AG04449 (cell line): ENCODE data around the gene MAB21L3.

ENCODE experiments used
- CTCF ChIA-PET: fragments of 350-600 bp; formaldehyde crosslinking; extraction: SDS; loops from one replicate; lab custom pipeline; 2021; ENCODE audit warnings: antibody characterized with exemption; lab: Yijun Ruan, JAX
- POLR2A ChIA-PET: fragments of 400-600, 350-600 bp; formaldehyde crosslinking; extraction: SDS; loops from one replicate; lab custom pipeline; 2020; ENCODE audit warnings: antibody characterized with exemption, inconsistent platforms; lab: Yijun Ruan, JAX
- DNase-seq: peaks from one replicate; pipeline ENCODE4 v3.0.0-alpha.2; 2010; ENCODE audit warnings: low read depth, low spot score
- H3K4me3 ChIP-seq: 2 replicates; pipeline ENCODE4 v1.5.1; 2011; ENCODE audit warnings: low read depth, mild to moderate bottlenecking, control low read depth, low read length
- CTCF ChIP-seq: IDR thresholded peaks from one replicate; pipeline ENCODE4 v1.5.1; 2011; ENCODE audit warnings: mild to moderate bottlenecking, moderate library complexity, low read length, control low read depth, inconsistent platforms; ENCODE audit not compliant: insufficient read depth; ENCODE audit errors: missing control alignments

Gene MAB21L3

GRCh38 chr1:116075990-116076389 is 35.2 kb upstream of the MAB21L3 start:
- CTCF ChIA-PET = no interaction called here

GRCh38 chr1:116076831-116077230 is 34.4 kb upstream of the MAB21L3 start:
- no peak for TF ChIP-seq CTCF
- DNase-seq = no peak
- ChIA-PET CTCF (no interaction called here), POLR2A (no interaction called here)
- H3K4me3 ChIP-seq = no peak overlapping the region

More at GRCh38 chr1:116075990-116076389, 35.2 kb upstream of the MAB21L3 start:
- POLR2A ChIA-PET = no interaction called here
- no peak for TF ChIP-seq CTCF
- H3K4me3 ChIP-seq = no peak overlapping the region
- no peak for DNase-seq

GRCh38 chr1:116078699-116079223 is 32.4 kb upstream of the MAB21L3 start:
- no peak overlapping the region for H3K4me3 ChIP-seq
- TF ChIP-seq CTCF = no peak
- DNase-seq = no peak
- POLR2A ChIA-PET = no interaction called here
- CTCF ChIA-PET = no interaction called here

GRCh38 chr1:116087628-116088027 is 23.6 kb upstream of the MAB21L3 start:
- ChIA-PET POLR2A (no interaction called here), CTCF (no interaction called here)
- TF ChIP-seq CTCF = no peak
- H3K4me3 ChIP-seq = no peak overlapping the region
- no peak for DNase-seq

- CTCF ChIA-PET = no interaction called here
- TF ChIP-seq CTCF = no peak
- DNase-seq = no peak
- POLR2A ChIA-PET = no interaction called here
- H3K4me3 ChIP-seq = no peak overlapping the region
Measured at GRCh38 chr1:116089870-116090269, 21.3 kb upstream of the MAB21L3 start.

GRCh38 chr1:116091083-116091482 is 20.1 kb upstream of the MAB21L3 start:
- ChIA-PET CTCF (no interaction called here), POLR2A (no interaction called here)
- DNase-seq = no peak
- no peak for TF ChIP-seq CTCF
- no peak overlapping the region for H3K4me3 ChIP-seq
